Fibroblast of lung (primary cell): Measurements from ENCODE around the gene NMU. TPM values are rescaled to one million over a fixed set of nuclear protein-coding genes. Genes with fewer than 3 reads are reported as not detected.

Experiments used
- DNase-seq, 2 donors: peaks; one replicate each; pipeline versions ENCODE4 v3.0.0 to v3.0.0-alpha.2; 2010; ENCODE audit warnings: low read depth in 2 of 2
- H2AFZ ChIP-seq: 2 replicates; pipeline ENCODE4 v1.5.1; 2012; ENCODE audit warnings: low read length, control low read depth, inconsistent platforms
- H3K27ac ChIP-seq: 2 replicates; pipeline ENCODE4 v1.5.1; 2011; ENCODE audit warnings: low read length, control low read depth; ENCODE audit not compliant: insufficient read depth
- H3K27me3 ChIP-seq: 2 replicates; pipeline ENCODE4 v1.5.1; 2011; ENCODE audit warnings: mild to moderate bottlenecking, low read length; ENCODE audit not compliant: control insufficient read depth, insufficient read depth
- H3K36me3 ChIP-seq: 2 replicates; pipeline ENCODE4 v1.5.1; 2011; ENCODE audit warnings: low read length; ENCODE audit not compliant: control insufficient read depth, insufficient read depth
- H3K4me1 ChIP-seq: 2 replicates; pipeline ENCODE4 v1.5.1; 2011; ENCODE audit warnings: low read length; ENCODE audit not compliant: control insufficient read depth, insufficient read depth; ENCODE audit errors: extremely low read depth
- H3K4me2 ChIP-seq: 2 replicates; pipeline ENCODE4 v1.5.1; 2011; ENCODE audit warnings: low read length, control low read depth; ENCODE audit not compliant: insufficient read depth; ENCODE audit errors: extremely low read depth
- H3K4me3 ChIP-seq, 4 experiments: fragments of 200-600 bp in 1 of 4; sonication (generic) in 1 of 4; replicated peaks in 1 of 4; 2 replicates each; pipeline ENCODE4 v1.5.1; 2011 to 2016; ENCODE audit warnings: low read length in 4 of 4, low read depth in 3 of 4, mild to moderate bottlenecking in 3 of 4, control low read depth in 2 of 4, inconsistent platforms in 1 of 4, mixed read lengths in 1 of 4; ENCODE audit not compliant: insufficient read depth in 1 of 4; ENCODE audit errors: control extremely low read depth in 1 of 4
- H3K79me2 ChIP-seq: 2 replicates; pipeline ENCODE4 v1.5.1; 2012; ENCODE audit warnings: mild to moderate bottlenecking, low read length, inconsistent platforms; ENCODE audit not compliant: control insufficient read depth, insufficient read depth
- H3K9ac ChIP-seq: 2 replicates; pipeline ENCODE4 v1.5.1; 2011; ENCODE audit warnings: mild to moderate bottlenecking, low read length, control low read depth; ENCODE audit not compliant: insufficient read depth
- H3K9me3 ChIP-seq: 2 replicates; pipeline ENCODE4 v1.5.1; 2012; ENCODE audit warnings: low read depth, low read length; ENCODE audit not compliant: control insufficient read depth, insufficient read depth
- H4K20me1 ChIP-seq: 2 replicates; pipeline ENCODE4 v1.5.1; 2011; ENCODE audit warnings: low read length; ENCODE audit not compliant: control insufficient read depth, insufficient read depth; ENCODE audit errors: extremely low read depth
- CTCF ChIP-seq, 2 donors: IDR thresholded peaks in 1 of 2; conservative IDR thresholded peaks in 1 of 2; 1 replicate in 1 of 2; 2 replicates in 1 of 2; pipeline ENCODE4 v1.5.1; 2011 to 2012; ENCODE audit warnings: low read length in 2 of 2, control low read depth in 1 of 2, inconsistent platforms in 1 of 2, low read depth in 1 of 2, mild to moderate bottlenecking in 1 of 2
- EZH2 ChIP-seq: IDR thresholded peaks from 2 replicates; pipeline ENCODE4 v1.5.1; 2012; ENCODE audit warnings: low read length, control low read depth, mild to moderate bottlenecking; ENCODE audit errors: missing control alignments
- polyA plus RNA-seq, 2 donors: library from polyadenylated mRNA; depleted of rRNA in 1 of 2; stranded (reverse) in 1 of 2; unstranded in 1 of 2; fragments of >200 nt; gene quantifications; 2 replicates each; pipeline ENCODE4 v1.2.1, GENCODE V29; 2011 to 2012; ENCODE audit warnings: missing spikeins in 1 of 2
- total RNA-seq: library from RNA; depleted of rRNA; stranded (reverse); fragments of >200 nt; gene quantifications from 2 replicates; pipeline ENCODE4 v1.2.1, GENCODE V29; 2014

Gene NMU
- total and polyA plus RNA-seq, 2 donors (not counting 1 experiment from before 2014, with no cell fraction given): 0.08 TPM; not detected in 1

GRCh38 chr4:55668449-55668848, 32.4 kb upstream of the NMU start:
- no peaks in the 10 kb centered on the region for H3K36me3 ChIP-seq
- no peaks in the 10 kb centered on the region for H4K20me1 ChIP-seq
- no peak overlapping the region for H3K4me3 ChIP-seq
- H3K9ac ChIP-seq: no peak overlapping the region
- H2AFZ ChIP-seq: no peak overlapping the region
- H3K9me3 ChIP-seq: no peaks in the 10 kb centered on the region
- no peak for TF ChIP-seq CTCF (conservative IDR thresholded peaks at IDR 0.05 in 1 of 2, IDR thresholded peaks at IDR 0.05 in 1 of 2; ENCODE audit: low read depth in 1 of 2, low read length in 2 of 2)
- no peak for TF ChIP-seq EZH2
- no peak overlapping the region for H3K4me2 ChIP-seq
- H3K4me1 ChIP-seq: no peaks in the 10 kb centered on the region
- no peaks in the 10 kb centered on the region for H3K79me2 ChIP-seq
- H3K27ac ChIP-seq: no peak overlapping the region
- H3K27me3 ChIP-seq: peaks cover 7% of the 10 kb centered on the region
- no peak for DNase-seq

GRCh38 chr4:55666535-55666934, 30.4 kb upstream of the NMU start:
- Histone ChIP-seq H3K27me3 (peaks cover 7% of the 10 kb centered on the region), H3K9ac (no peak overlapping the region), H3K9me3 (no peaks in the 10 kb centered on the region), H3K4me3 (no peak overlapping the region), H2AFZ (no peak overlapping the region), H3K4me1 (no peaks in the 10 kb centered on the region), H4K20me1 (no peaks in the 10 kb centered on the region), H3K79me2 (no peaks in the 10 kb centered on the region), H3K36me3 (no peaks in the 10 kb centered on the region), H3K4me2 (no peak overlapping the region), H3K27ac (no peak overlapping the region)
- no peak for TF ChIP-seq EZH2
- no peak for TF ChIP-seq CTCF (conservative IDR thresholded peaks at IDR 0.05 in 1 of 2, IDR thresholded peaks at IDR 0.05 in 1 of 2; ENCODE audit: low read depth in 1 of 2, low read length in 2 of 2)
- DNase-seq: no peak

GRCh38 chr4:55663145-55663544, 27.0 kb upstream of the NMU start:
- H4K20me1 ChIP-seq: no peaks in the 10 kb centered on the region
- H3K27me3 ChIP-seq: peaks cover 7% of the 10 kb centered on the region
- DNase-seq: no peak
- no peak overlapping the region for H3K27ac ChIP-seq
- TF ChIP-seq EZH2 (no peak), CTCF (conservative IDR thresholded peaks at IDR 0.05 in 1 of 2, IDR thresholded peaks at IDR 0.05 in 1 of 2; ENCODE audit: low read depth in 1 of 2, low read length in 2 of 2) (no peak)
- H2AFZ ChIP-seq: no peak overlapping the region
- no peak overlapping the region for H3K9ac ChIP-seq
- H3K36me3 ChIP-seq: no peaks in the 10 kb centered on the region
- no peaks in the 10 kb centered on the region for H3K9me3 ChIP-seq
- H3K4me2 ChIP-seq: no peak overlapping the region
- no peaks in the 10 kb centered on the region for H3K4me1 ChIP-seq
- H3K79me2 ChIP-seq: no peaks in the 10 kb centered on the region
- H3K4me3 ChIP-seq: no peak overlapping the region
